Measurements from ENCODE around the gene ADARB1. TPM values are rescaled to one million over a fixed set of nuclear protein-coding genes. Genes with fewer than 3 reads are reported as not detected.

The ADARB1 gene
- total RNA-seq, 1 donor from 2014 or later: 14.5 TPM

GRCh38 chr21:45178070-45178608 lies 103.8 kb downstream of the ADARB1 start:
- Mint-ChIP-seq H3K27ac (ENCODE audit: unreplicated experiment) (no peak overlapping the region), H3K27me3 (ENCODE audit: unreplicated experiment) (no peaks in the 10 kb centered on the region), H3K9me3 (ENCODE audit: unreplicated experiment) (no peaks in the 10 kb centered on the region), H3K36me3 (ENCODE audit: low read depth, unreplicated experiment) (peaks cover 18% of the 10 kb centered on the region), H3K4me1 (ENCODE audit: unreplicated experiment) (no peaks in the 10 kb centered on the region), H3K4me3 (ENCODE audit: unreplicated experiment) (no peak overlapping the region)
- TF ChIP-seq CTCF (IDR thresholded peaks at IDR 0.05; ENCODE audit: unreplicated experiment): no peak
- DNase-seq (ENCODE audit: low spot score): no peak

- Mint-ChIP-seq H3K4me1 (ENCODE audit: unreplicated experiment) (no peaks in the 10 kb centered on the region), H3K4me3 (ENCODE audit: unreplicated experiment) (no peak overlapping the region), H3K27ac (ENCODE audit: unreplicated experiment) (no peak overlapping the region), H3K36me3 (ENCODE audit: low read depth, unreplicated experiment) (peaks cover 18% of the 10 kb centered on the region), H3K27me3 (ENCODE audit: unreplicated experiment) (no peaks in the 10 kb centered on the region), H3K9me3 (ENCODE audit: unreplicated experiment) (no peaks in the 10 kb centered on the region)
- DNase-seq (ENCODE audit: low spot score): no peak
- no peak for TF ChIP-seq CTCF (IDR thresholded peaks at IDR 0.05; ENCODE audit: unreplicated experiment)
Observed at GRCh38 chr21:45178971-45179370, 104.6 kb downstream of the ADARB1 start.

- peaks cover 18% of the 10 kb centered on the region for H3K36me3 Mint-ChIP-seq (ENCODE audit: low read depth, unreplicated experiment)
- H3K4me1 Mint-ChIP-seq (ENCODE audit: unreplicated experiment): no peaks in the 10 kb centered on the region
- H3K9me3 Mint-ChIP-seq (ENCODE audit: unreplicated experiment): no peaks in the 10 kb centered on the region
- no peak overlapping the region for H3K27ac Mint-ChIP-seq (ENCODE audit: unreplicated experiment)
- no peaks in the 10 kb centered on the region for H3K27me3 Mint-ChIP-seq (ENCODE audit: unreplicated experiment)
- no peak for DNase-seq (ENCODE audit: low spot score)
- no peak overlapping the region for H3K4me3 Mint-ChIP-seq (ENCODE audit: unreplicated experiment)
- TF ChIP-seq CTCF (IDR thresholded peaks at IDR 0.05; ENCODE audit: unreplicated experiment): no peak
Observed at GRCh38 chr21:45179568-45180245, 105.3 kb downstream of the ADARB1 start.

DNA sequence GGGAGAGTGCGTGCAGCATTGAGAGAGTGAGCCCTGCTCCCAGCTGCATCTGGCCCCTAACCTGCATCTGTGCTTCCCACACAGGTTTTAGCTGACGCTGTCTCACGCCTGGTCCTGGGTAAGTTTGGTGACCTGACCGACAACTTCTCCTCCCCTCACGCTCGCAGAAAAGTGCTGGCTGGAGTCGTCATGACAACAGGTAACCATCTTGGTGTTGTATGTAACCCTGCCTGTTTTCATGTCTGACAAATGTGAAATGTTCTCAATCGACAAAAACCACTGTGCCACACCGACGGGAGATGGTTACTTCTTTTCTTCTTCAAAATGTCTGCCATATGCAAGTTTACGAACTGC lies 105.8 kb downstream of the ADARB1 start:
- H3K27ac Mint-ChIP-seq (ENCODE audit: unreplicated experiment): no peak overlapping the region
- no peak overlapping the region for H3K4me3 Mint-ChIP-seq (ENCODE audit: unreplicated experiment)
- H3K36me3 Mint-ChIP-seq (ENCODE audit: low read depth, unreplicated experiment): peaks cover 20% of the 10 kb centered on the region
- H3K4me1 Mint-ChIP-seq (ENCODE audit: unreplicated experiment): no peaks in the 10 kb centered on the region
- H3K27me3 Mint-ChIP-seq (ENCODE audit: unreplicated experiment): no peaks in the 10 kb centered on the region
- no peaks in the 10 kb centered on the region for H3K9me3 Mint-ChIP-seq (ENCODE audit: unreplicated experiment)
- DNase-seq (ENCODE audit: low spot score): no peak
- TF ChIP-seq CTCF (IDR thresholded peaks at IDR 0.05; ENCODE audit: unreplicated experiment): no peak

- H3K4me1 Mint-ChIP-seq (ENCODE audit: unreplicated experiment): no peaks in the 10 kb centered on the region
- H3K4me3 Mint-ChIP-seq (ENCODE audit: unreplicated experiment): no peak overlapping the region
- H3K27ac Mint-ChIP-seq (ENCODE audit: unreplicated experiment): no peak overlapping the region
- no peak for DNase-seq (ENCODE audit: low spot score)
- H3K36me3 Mint-ChIP-seq (ENCODE audit: low read depth, unreplicated experiment): peaks cover 33% of the 10 kb centered on the region
- H3K27me3 Mint-ChIP-seq (ENCODE audit: unreplicated experiment): no peaks in the 10 kb centered on the region
- peaks cover 5% of the 10 kb centered on the region for H3K9me3 Mint-ChIP-seq (ENCODE audit: unreplicated experiment)
- TF ChIP-seq CTCF (IDR thresholded peaks at IDR 0.05; ENCODE audit: unreplicated experiment): no peak
Observed at GRCh38 chr21:45182958-45183357, 108.6 kb downstream of the ADARB1 start.

All from endothelial cell (in vitro differentiated cells).